SK-N-SH (cell line): Measurements from ENCODE around the gene ITGAV.

ENCODE experiments used
- EP300 ChIP-seq, 2 experiments: IDR thresholded peaks; 2 replicates each; pipeline versions ENCODE4 v1.4.0 to v1.6.1; 2012; ENCODE audit warnings: borderline replicate concordance in 1 of 2, low read depth in 1 of 2, low read length in 1 of 2
- RXRA ChIP-seq: IDR thresholded peaks from 2 replicates; pipeline ENCODE4 v1.4.0; 2012; ENCODE audit warnings: low read depth, mild to moderate bottlenecking, borderline replicate concordance

GRCh38 chr2:186675380-186675779 is 85.5 kb downstream of the ITGAV start:
- TF ChIP-seq EP300 (IDR thresholded peaks at IDR 0.05; ENCODE audit: borderline replicate concordance in 1 of 2, low read depth in 1 of 2, low read length in 1 of 2) = peak in 1 of 2 experiments; percentile 67; a peak in 1 of 4 replicates
- TF ChIP-seq RXRA = peak; percentile 33; the same call in 1 of the 2 replicates
